Esophagus muscularis mucosa (tissue), 4 donors: ENCODE data around the gene IL20RA. TPM values are rescaled to one million over a fixed set of nuclear protein-coding genes. Genes with fewer than 3 reads are reported as not detected.
"Not testable (repeated sequence)": the region's sequence is repeated elsewhere in the genome, so short reads cannot be mapped to it uniquely, and the experiment has no call there.

ENCODE experiments used
- DNase-seq: peaks from one replicate; pipeline ENCODE4 v3.0.0-alpha.2; 2017; ENCODE audit errors: extremely low spot score
- H3K27ac ChIP-seq, 4 donors: fragments of 200-600 bp; sonication (generic); replicated peaks in 1 of 4; 1 replicate in 3 of 4; 2 replicates in 1 of 4; pipeline ENCODE4 v1.5.1; 2016 to 2019; ENCODE audit warnings: mild to moderate bottlenecking in 1 of 4
- H3K27me3 ChIP-seq, 4 donors: fragments of 200-600 bp; sonication (generic); one replicate each; pipeline versions ENCODE4 v1.5.1 to v1.6.0; 2016 to 2019
- H3K36me3 ChIP-seq, 4 donors: fragments of 200-600 bp; sonication (generic); one replicate each; pipeline ENCODE4 v1.5.1; 2016 to 2019
- H3K4me1 ChIP-seq, 4 donors: fragments of 200-600 bp; sonication (generic); one replicate each; pipeline ENCODE4 v1.5.1; 2016 to 2019
- H3K4me3 ChIP-seq, 4 donors: fragments of 200-600 bp; sonication (generic); 1 replicate in 2 of 4; 2 replicates in 2 of 4; pipeline ENCODE4 v1.5.1; 2016 to 2019; ENCODE audit warnings: mild to moderate bottlenecking in 4 of 4, moderate library complexity in 1 of 4
- H3K9me3 ChIP-seq, 4 donors: fragments of 200-600 bp; sonication (generic); 1 replicate in 3 of 4; 2 replicates in 1 of 4; pipeline ENCODE4 v1.5.1; 2016 to 2019
- EP300 ChIP-seq: sonication (generic); formaldehyde crosslinking; IDR thresholded peaks from one replicate; pipeline ENCODE4 v1.6.1; 2017; ENCODE audit warnings: antibody characterized with exemption
- POLR2A ChIP-seq: fragments of 450-650 bp; IDR thresholded peaks from one replicate; pipeline ENCODE4 v1.6.1; 2017; ENCODE audit warnings: antibody characterized with exemption, moderate library complexity, mild to moderate bottlenecking, low read depth
- POLR2AphosphoS5 ChIP-seq, 2 donors: sonication (generic); formaldehyde crosslinking; IDR thresholded peaks; one replicate each; pipeline ENCODE4 v1.6.1; 2017; ENCODE audit warnings: antibody characterized with exemption in 2 of 2
- WGBS: methylation state at CpG from one replicate; pipeline ENCODE4 v1.1.5; 2018; 5-methylcytosine and 5-hydroxymethylcytosine counted together
- intact Hi-C: fragments of 100-400 bp; cut with DNase I; formaldehyde crosslinking; loops from one replicate; pipeline ENCODE4 v1.15.1; 2023
- total RNA-seq, 4 donors: library from RNA; depleted of rRNA; stranded (reverse); fragments of >200 nt; gene quantifications; one replicate each; pipeline versions ENCODE4 v1.1.0 to v1.2.1, GENCODE V29; 2016
- TF ChIP-seq, protein P1 (sequence below), 3 experiments: fragments of 200-600 bp in 2 of 3; fragments of 450-650 bp in 1 of 3; sonication (generic) in 2 of 3; IDR thresholded peaks; one replicate each; pipeline ENCODE4 v1.5.1; 2017 to 2019; ENCODE audit warnings: antibody characterized with exemption in 3 of 3, mild to moderate bottlenecking in 2 of 3, moderate library complexity in 1 of 3

Gene IL20RA
- total RNA-seq, 4 donors from 2014 or later, result 1.6 to 5.0 (median 2.2) TPM

DNA sequence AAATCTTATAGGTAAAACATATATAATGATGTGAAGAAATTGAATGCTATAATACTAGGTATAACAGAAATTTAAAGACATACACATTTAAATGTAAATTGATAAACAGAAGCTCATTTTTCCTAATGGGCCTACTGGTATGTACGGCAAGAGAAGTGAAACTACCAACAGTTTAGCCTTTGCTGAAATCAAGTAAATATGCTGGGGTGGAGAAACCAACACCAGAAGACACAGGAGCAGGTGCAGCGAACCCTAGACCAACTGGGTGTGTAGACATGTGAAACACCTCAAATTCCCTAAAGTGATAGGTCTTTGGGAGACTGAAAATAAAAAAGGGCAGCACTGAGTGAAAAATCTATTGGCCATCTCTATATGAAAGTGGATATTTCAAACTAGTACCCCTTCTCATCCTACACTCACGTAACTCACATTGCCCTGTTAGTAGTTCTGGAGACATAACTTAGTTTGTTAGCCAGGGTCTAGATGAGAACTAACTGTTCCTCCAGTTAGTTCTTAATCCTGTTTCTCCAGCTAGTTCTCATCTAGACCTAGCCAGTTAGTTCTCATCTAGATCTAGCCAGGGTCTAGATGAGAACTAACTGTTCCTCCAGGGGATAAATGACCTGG lies 69.6 kb downstream of the IL20RA start:
- H3K36me3 ChIP-seq, result no peaks in the 10 kb centered on the region
- no peaks in the 10 kb centered on the region for H3K4me1 ChIP-seq
- DNase-seq, result peak; percentile 29
- WGBS, result 93% methylated on average over 3 of the region's 3 CpGs
- intact Hi-C loops, result no loop called here
- no peak overlapping the region for H3K4me3 ChIP-seq
- no peaks in the 10 kb centered on the region for H3K9me3 ChIP-seq
- peaks cover 0 to 6% (median 0%) of the 10 kb centered on the region in 4 donors for H3K27me3 ChIP-seq
- TF ChIP-seq POLR2A (no peak), EP300 (no peak), POLR2AphosphoS5 (IDR thresholded peaks at IDR 0.05) (no peak)
- TF ChIP-seq, protein P1, sequence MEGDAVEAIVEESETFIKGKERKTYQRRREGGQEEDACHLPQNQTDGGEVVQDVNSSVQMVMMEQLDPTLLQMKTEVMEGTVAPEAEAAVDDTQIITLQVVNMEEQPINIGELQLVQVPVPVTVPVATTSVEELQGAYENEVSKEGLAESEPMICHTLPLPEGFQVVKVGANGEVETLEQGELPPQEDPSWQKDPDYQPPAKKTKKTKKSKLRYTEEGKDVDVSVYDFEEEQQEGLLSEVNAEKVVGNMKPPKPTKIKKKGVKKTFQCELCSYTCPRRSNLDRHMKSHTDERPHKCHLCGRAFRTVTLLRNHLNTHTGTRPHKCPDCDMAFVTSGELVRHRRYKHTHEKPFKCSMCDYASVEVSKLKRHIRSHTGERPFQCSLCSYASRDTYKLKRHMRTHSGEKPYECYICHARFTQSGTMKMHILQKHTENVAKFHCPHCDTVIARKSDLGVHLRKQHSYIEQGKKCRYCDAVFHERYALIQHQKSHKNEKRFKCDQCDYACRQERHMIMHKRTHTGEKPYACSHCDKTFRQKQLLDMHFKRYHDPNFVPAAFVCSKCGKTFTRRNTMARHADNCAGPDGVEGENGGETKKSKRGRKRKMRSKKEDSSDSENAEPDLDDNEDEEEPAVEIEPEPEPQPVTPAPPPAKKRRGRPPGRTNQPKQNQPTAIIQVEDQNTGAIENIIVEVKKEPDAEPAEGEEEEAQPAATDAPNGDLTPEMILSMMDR (IDR thresholded peaks at IDR 0.05), result no peak
- H3K27ac ChIP-seq, result no peak overlapping the region

DNA sequence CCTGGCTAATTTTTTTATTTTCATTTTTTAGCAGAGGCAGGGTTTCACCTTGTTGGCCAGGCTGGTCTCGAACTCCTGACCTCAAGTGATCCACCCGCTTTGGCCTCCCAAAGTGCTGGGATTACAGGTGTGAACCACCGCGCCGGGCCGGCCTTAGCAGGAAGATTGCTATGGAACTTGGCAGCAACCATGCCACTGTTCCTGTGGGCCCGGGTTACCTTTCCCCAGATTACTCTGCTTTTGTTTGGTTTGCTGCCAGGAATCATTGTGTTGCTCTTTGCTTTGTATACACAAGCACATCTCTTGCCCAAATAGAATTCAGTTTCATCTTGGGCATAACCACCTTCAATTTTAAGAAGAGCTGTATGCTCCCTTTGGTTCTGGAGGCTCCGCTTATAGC lies 71.0 kb downstream of the IL20RA start:
- H3K4me3 ChIP-seq, H3K4me1 ChIP-seq, intact Hi-C loops, H3K36me3 ChIP-seq, H3K9me3 ChIP-seq, H3K27me3 ChIP-seq, H3K27ac ChIP-seq: not testable (repeated sequence)
- peak; percentile 50 for DNase-seq
- WGBS, result 83% methylated on average over 8 of the region's 8 CpGs

DNA sequence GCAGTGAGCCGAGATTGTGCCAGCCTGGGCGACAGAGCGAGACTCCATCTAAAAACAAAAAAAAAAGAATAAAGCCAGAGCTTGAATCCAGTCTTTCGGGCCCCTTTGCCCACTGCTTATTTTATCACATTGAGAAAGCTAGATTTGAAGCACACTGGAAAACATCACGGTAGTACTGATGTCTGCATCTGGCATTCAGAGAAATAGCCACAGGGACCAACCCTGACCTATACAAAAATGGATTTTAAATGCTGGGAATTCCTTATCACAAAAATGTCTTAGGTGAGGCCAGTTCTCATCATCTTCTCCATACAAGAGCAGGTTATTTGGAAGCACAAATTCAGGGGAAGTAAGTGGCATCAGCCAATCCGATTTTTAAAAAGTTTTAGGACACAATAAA lies 73.2 kb downstream of the IL20RA start:
- intact Hi-C loops, result no loop called here
- Histone ChIP-seq H3K27me3 (no peaks in the 10 kb centered on the region), H3K27ac (no peak overlapping the region), H3K4me1 (no peaks in the 10 kb centered on the region), H3K36me3 (no peaks in the 10 kb centered on the region), H3K4me3 (no peak overlapping the region), H3K9me3 (no peaks in the 10 kb centered on the region)
- TF ChIP-seq, protein P1 (IDR thresholded peaks at IDR 0.05), result no peak
- 92% methylated on average over 6 of the region's 6 CpGs for WGBS
- no peak for DNase-seq

DNA sequence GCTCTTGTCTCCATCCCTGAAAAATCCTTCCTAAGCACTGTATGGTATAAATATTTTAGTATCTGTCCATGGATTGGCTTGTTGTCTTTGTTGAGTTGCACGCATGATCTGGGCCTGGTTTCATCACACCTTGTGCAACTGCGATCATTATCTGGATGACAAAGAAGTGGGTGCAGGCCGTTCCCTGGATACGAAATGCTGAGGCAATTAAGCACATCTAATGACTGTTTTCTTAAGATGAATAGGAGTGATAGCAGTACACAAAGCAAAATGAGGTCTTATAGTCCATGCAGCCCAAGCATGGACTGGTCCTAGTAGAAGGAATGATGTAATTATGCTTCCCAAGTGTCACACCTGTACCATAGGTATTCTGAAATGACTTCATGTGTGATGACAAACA lies 74.8 kb downstream of the IL20RA start:
- Histone ChIP-seq H3K27me3 (no peaks in the 10 kb centered on the region), H3K27ac (no peak overlapping the region), H3K4me3 (no peak overlapping the region), H3K36me3 (no peaks in the 10 kb centered on the region), H3K4me1 (no peaks in the 10 kb centered on the region), H3K9me3 (no peaks in the 10 kb centered on the region)
- no peak for DNase-seq
- intact Hi-C loops, result loop anchor here (5.0 kb wide), 1 partner anchor 42 kb away; no protein-coding TSS in a partner anchor
- 100% methylated on average over 4 of the region's 4 CpGs for WGBS
- TF ChIP-seq, protein P1 (IDR thresholded peaks at IDR 0.05), result no peak
- TF ChIP-seq POLR2A, result no peak
- TF ChIP-seq EP300, result no peak
- TF ChIP-seq POLR2AphosphoS5 (IDR thresholded peaks at IDR 0.05), result no peak

DNA sequence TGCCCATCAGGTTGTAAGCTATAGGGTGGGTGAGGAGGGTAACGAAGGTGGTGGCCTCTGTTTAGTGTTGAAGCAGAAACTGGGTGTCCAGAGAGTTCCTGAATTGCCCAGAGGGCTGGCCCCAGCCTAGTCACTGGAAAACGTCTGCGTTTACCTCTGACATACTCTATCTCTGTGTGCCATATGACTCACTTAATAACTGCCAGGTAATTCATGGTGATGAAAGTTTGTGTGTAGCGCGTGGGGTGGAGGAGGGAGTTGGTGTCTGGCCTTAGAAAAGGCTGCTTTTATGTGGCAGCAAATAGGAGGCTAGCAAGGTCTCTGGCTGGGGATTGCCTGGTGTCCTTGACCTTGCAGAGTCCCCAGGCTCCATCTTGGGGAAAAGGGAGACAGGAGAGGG lies 75.3 kb downstream of the IL20RA start:
- WGBS, result 82% methylated on average over 5 of the region's 5 CpGs
- intact Hi-C loops, result loop anchor here (5.0 kb wide), 1 partner anchor 43 kb away; no protein-coding TSS in a partner anchor
- Histone ChIP-seq H3K9me3 (no peaks in the 10 kb centered on the region), H3K27me3 (no peaks in the 10 kb centered on the region), H3K4me1 (no peaks in the 10 kb centered on the region), H3K4me3 (no peak overlapping the region), H3K27ac (no peak overlapping the region), H3K36me3 (no peaks in the 10 kb centered on the region)
- TF ChIP-seq POLR2AphosphoS5 (IDR thresholded peaks at IDR 0.05) (no peak), POLR2A (no peak), EP300 (no peak)
- TF ChIP-seq, protein P1 (IDR thresholded peaks at IDR 0.05), result no peak
- DNase-seq, result no peak
